ENCODE results near the gene SPNS2.
A peak's percentile ranks its signal among the peaks of the same experiment; 100 is the strongest.

The SPNS2 gene

DNA sequence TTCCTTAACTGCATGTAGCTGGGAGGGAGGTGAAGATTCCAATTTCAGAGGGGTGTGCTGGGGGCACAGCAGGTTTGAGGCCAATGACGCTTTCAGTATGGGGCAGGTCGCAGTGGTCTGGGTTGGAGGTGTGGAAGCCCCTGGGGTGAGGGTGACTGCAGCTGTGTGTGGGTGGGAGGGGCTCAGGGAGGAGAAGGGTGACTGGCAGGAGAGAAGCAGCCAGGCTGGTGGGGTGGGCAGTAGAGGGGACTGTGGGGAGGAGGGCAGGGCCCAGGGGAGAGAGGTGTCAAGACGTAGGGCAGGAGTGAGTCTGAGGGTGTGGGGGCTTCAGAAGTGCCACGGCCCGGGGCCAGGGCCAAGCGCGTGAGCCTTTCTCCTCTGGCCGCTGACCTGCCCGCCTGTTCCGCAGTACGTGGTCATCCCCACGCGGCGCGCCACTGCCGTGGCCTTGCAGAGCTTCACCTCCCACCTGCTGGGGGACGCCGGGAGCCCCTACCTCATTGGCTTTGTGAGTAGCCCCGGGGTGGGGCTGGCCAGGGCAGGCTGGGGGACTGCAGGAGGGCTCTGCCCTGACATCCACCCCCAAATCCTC, 37.1 kb downstream of the SPNS2 start:
- peaks cover 40% of the 10 kb centered on the region for H3K36me3 ChIP-seq (ENCODE audit: control insufficient read depth, insufficient read depth, low read length)
- H3K27ac ChIP-seq (ENCODE audit: low read depth, low read length) = no peak overlapping the region
- no peaks in the 10 kb centered on the region for H3K9me3 ChIP-seq (ENCODE audit: control insufficient read depth, insufficient read depth, low read depth, low read length)
- peaks cover 29% of the 10 kb centered on the region for H3K27me3 ChIP-seq (ENCODE audit: control insufficient read depth, insufficient read depth, low read length)
- H3K4me1 ChIP-seq (ENCODE audit: control insufficient read depth, insufficient read depth, low read length) = peaks cover 27% of the 10 kb centered on the region
- no peak overlapping the region for H3K9ac ChIP-seq (ENCODE audit: low read length)
- H3K4me3 ChIP-seq (ENCODE audit: low read depth, low read length) = peak overlapping the region; percentile 37; the same call in 1 of the 2 replicates

GRCh38 chr17:4536259-4536741, 37.6 kb downstream of the SPNS2 start:
- no peaks in the 10 kb centered on the region for H3K9me3 ChIP-seq (ENCODE audit: control insufficient read depth, insufficient read depth, low read depth, low read length)
- peaks cover 45% of the 10 kb centered on the region for H3K36me3 ChIP-seq (ENCODE audit: control insufficient read depth, insufficient read depth, low read length)
- H3K4me3 ChIP-seq (ENCODE audit: low read depth, low read length) = peak overlapping the region; percentile 37; the same call in 1 of the 2 replicates
- no peak overlapping the region for H3K9ac ChIP-seq (ENCODE audit: low read length)
- no peak overlapping the region for H3K27ac ChIP-seq (ENCODE audit: low read depth, low read length)
- peaks cover 22% of the 10 kb centered on the region for H3K4me1 ChIP-seq (ENCODE audit: control insufficient read depth, insufficient read depth, low read length)
- H3K27me3 ChIP-seq (ENCODE audit: control insufficient read depth, insufficient read depth, low read length) = peaks cover 24% of the 10 kb centered on the region

- Histone ChIP-seq H3K9ac (ENCODE audit: low read length) (no peak overlapping the region), H3K27me3 (ENCODE audit: control insufficient read depth, insufficient read depth, low read length) (peaks cover 18% of the 10 kb centered on the region), H3K4me3 (ENCODE audit: low read depth, low read length) (0 out of 2 replicates have a peak overlapping the region, but pooled peaks have one; percentile 37), H3K36me3 (ENCODE audit: control insufficient read depth, insufficient read depth, low read length) (peaks cover 51% of the 10 kb centered on the region), H3K4me1 (ENCODE audit: control insufficient read depth, insufficient read depth, low read length) (peaks cover 22% of the 10 kb centered on the region), H3K9me3 (ENCODE audit: control insufficient read depth, insufficient read depth, low read depth, low read length) (no peaks in the 10 kb centered on the region), H3K27ac (ENCODE audit: low read depth, low read length) (no peak overlapping the region)
These were observed 38.2 kb downstream of the SPNS2 start for GRCh38 chr17:4536742-4537411.

DNA sequence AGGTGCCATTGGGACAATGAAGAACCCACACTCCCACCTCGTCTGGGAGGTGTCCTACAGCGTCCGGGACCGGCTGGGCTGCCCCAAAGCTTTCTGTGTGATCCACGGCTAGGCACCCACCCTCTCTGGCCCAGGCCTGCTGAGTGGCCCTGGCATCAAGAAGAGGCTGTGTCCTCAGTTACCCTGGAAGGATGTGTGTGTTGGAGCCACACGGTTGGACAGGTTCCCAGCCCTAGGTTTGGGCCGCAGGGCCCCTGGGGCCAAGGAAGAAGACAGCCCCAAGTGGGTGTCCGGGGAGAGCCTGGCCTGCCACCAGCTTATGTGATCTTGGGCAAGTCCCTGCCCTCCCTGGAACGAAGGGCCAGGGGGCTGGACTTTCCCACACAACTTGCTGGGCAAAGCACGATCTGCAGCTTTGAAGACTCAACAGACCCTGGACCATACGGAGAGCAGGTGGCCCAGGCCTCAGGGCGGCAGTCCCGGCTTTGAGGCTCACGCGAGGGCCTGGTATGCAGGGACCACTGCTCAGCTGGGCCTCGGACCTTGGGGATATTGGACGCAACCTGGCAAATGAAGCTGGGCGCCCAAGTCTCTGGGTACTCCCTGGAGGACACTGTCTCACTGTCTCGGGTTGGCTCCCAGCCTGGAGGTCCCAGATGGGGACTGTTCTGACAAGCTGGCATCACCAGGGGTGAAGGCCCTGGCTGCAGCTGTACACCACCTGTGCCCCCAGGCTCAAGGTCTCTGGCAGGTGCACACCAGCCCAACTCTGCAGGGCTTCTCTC, 39.0 kb downstream of the SPNS2 start:
- H3K36me3 ChIP-seq (ENCODE audit: control insufficient read depth, insufficient read depth, low read length) = peaks cover 58% of the 10 kb centered on the region
- peaks cover 22% of the 10 kb centered on the region for H3K4me1 ChIP-seq (ENCODE audit: control insufficient read depth, insufficient read depth, low read length)
- no peak overlapping the region for H3K4me3 ChIP-seq (ENCODE audit: low read depth, low read length)
- no peaks in the 10 kb centered on the region for H3K9me3 ChIP-seq (ENCODE audit: control insufficient read depth, insufficient read depth, low read depth, low read length)
- no peak overlapping the region for H3K27ac ChIP-seq (ENCODE audit: low read depth, low read length)
- H3K9ac ChIP-seq (ENCODE audit: low read length) = no peak overlapping the region
- H3K27me3 ChIP-seq (ENCODE audit: control insufficient read depth, insufficient read depth, low read length) = peaks cover 11% of the 10 kb centered on the region

- Histone ChIP-seq H3K27me3 (ENCODE audit: control insufficient read depth, insufficient read depth, low read length) (peaks cover 3% of the 10 kb centered on the region), H3K9me3 (ENCODE audit: control insufficient read depth, insufficient read depth, low read depth, low read length) (no peaks in the 10 kb centered on the region), H3K9ac (ENCODE audit: low read length) (no peak overlapping the region), H3K36me3 (ENCODE audit: control insufficient read depth, insufficient read depth, low read length) (peaks cover 66% of the 10 kb centered on the region), H3K4me1 (ENCODE audit: control insufficient read depth, insufficient read depth, low read length) (peaks cover 22% of the 10 kb centered on the region), H3K27ac (ENCODE audit: low read depth, low read length) (no peak overlapping the region), H3K4me3 (ENCODE audit: low read depth, low read length) (no peak overlapping the region)
These were observed 39.7 kb downstream of the SPNS2 start for GRCh38 chr17:4538236-4539002.

DNA sequence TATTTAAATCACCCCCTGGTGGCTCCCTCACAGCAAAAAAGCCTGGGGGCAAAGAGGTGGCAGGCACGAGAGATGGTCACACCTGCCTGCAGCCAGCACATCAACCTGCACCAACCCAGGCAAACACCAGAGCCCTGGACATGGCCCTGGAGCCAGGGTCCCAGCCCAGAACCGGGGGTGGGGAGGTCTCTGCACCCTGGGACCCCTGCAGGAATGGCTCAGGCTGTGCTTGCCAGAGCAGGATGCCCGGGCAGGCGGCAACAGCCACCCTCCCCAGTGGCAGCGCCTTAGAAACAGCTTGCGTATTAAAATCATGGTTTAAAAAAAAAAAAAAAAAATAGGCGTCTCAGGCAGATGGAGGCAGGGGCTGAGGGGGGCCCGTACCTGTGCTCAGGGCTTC, 40.3 kb downstream of the SPNS2 start:
- Histone ChIP-seq H3K4me1 (ENCODE audit: control insufficient read depth, insufficient read depth, low read length) (peaks cover 22% of the 10 kb centered on the region), H3K9ac (ENCODE audit: low read length) (no peak overlapping the region), H3K27me3 (ENCODE audit: control insufficient read depth, insufficient read depth, low read length) (no peaks in the 10 kb centered on the region), H3K4me3 (ENCODE audit: low read depth, low read length) (no peak overlapping the region), H3K36me3 (ENCODE audit: control insufficient read depth, insufficient read depth, low read length) (peaks cover 72% of the 10 kb centered on the region), H3K27ac (ENCODE audit: low read depth, low read length) (no peak overlapping the region), H3K9me3 (ENCODE audit: control insufficient read depth, insufficient read depth, low read depth, low read length) (no peaks in the 10 kb centered on the region)

DNA sequence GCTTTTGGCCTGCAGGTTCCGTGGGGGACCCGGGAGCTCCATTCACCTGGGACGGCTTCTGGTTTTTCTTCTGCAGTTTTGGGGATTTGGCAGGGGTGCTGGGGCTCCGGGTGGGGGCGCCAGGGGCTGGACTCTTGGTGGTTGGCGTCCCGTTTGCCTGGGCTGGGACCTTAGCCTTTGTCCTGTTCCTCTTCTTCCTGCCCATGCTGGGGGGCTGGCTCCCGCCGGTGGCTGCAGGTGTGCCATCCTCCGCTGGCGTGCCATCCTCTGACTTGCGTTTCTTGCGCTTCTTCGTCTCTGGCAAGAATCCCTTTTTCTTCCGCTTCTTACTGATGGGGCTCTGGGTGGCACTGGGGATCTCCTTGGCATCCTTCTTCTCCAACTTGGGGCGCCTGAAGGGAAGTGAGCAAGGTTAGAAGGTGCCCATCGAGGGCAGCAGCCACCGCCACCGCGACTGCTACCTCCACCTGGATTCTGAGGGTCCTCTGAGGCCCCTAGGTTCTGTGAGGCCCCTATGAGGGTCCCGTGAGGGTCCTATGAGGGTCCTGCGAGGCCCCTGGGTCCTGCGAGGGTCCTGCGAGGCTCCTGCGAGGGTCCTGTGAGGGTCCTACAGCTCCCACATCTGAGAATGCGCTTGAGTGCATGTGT, 41.0 kb downstream of the SPNS2 start:
- Histone ChIP-seq H3K27me3 (ENCODE audit: control insufficient read depth, insufficient read depth, low read length) (no peaks in the 10 kb centered on the region), H3K9ac (ENCODE audit: low read length) (no peak overlapping the region), H3K9me3 (ENCODE audit: control insufficient read depth, insufficient read depth, low read depth, low read length) (no peaks in the 10 kb centered on the region), H3K4me3 (ENCODE audit: low read depth, low read length) (no peak overlapping the region), H3K27ac (ENCODE audit: low read depth, low read length) (no peak overlapping the region), H3K36me3 (ENCODE audit: control insufficient read depth, insufficient read depth, low read length) (peaks cover 77% of the 10 kb centered on the region), H3K4me1 (ENCODE audit: control insufficient read depth, insufficient read depth, low read length) (peaks cover 19% of the 10 kb centered on the region)

- Histone ChIP-seq H3K9me3 (ENCODE audit: control insufficient read depth, insufficient read depth, low read depth, low read length) (no peaks in the 10 kb centered on the region), H3K4me3 (ENCODE audit: low read depth, low read length) (no peak overlapping the region), H3K36me3 (ENCODE audit: control insufficient read depth, insufficient read depth, low read length) (peaks cover 81% of the 10 kb centered on the region), H3K4me1 (ENCODE audit: control insufficient read depth, insufficient read depth, low read length) (peaks cover 16% of the 10 kb centered on the region), H3K9ac (ENCODE audit: low read length) (no peak overlapping the region), H3K27me3 (ENCODE audit: control insufficient read depth, insufficient read depth, low read length) (no peaks in the 10 kb centered on the region), H3K27ac (ENCODE audit: low read depth, low read length) (no peak overlapping the region)
These were observed 41.6 kb downstream of the SPNS2 start for GRCh38 chr17:4540224-4540651.

- Histone ChIP-seq H3K4me1 (ENCODE audit: control insufficient read depth, insufficient read depth, low read length) (peaks cover 12% of the 10 kb centered on the region), H3K27ac (ENCODE audit: low read depth, low read length) (no peak overlapping the region), H3K36me3 (ENCODE audit: control insufficient read depth, insufficient read depth, low read length) (peaks cover 87% of the 10 kb centered on the region), H3K9ac (ENCODE audit: low read length) (no peak overlapping the region), H3K27me3 (ENCODE audit: control insufficient read depth, insufficient read depth, low read length) (no peaks in the 10 kb centered on the region), H3K4me3 (ENCODE audit: low read depth, low read length) (no peak overlapping the region), H3K9me3 (ENCODE audit: control insufficient read depth, insufficient read depth, low read depth, low read length) (no peaks in the 10 kb centered on the region)
These were observed 42.1 kb downstream of the SPNS2 start for GRCh38 chr17:4540687-4541327.
